Epidermal melanocyte (primary cell): Measurements from ENCODE around the gene SGPP2.

Experiments used
- DNase-seq: peaks from one replicate; pipeline ENCODE4 v3.0.0; 2011; ENCODE audit warnings: low spot score; ENCODE audit not compliant: insufficient read length

Gene SGPP2

GRCh38 chr2:222522082-222522481, 97.7 kb downstream of the SGPP2 start:
- no peak for DNase-seq

GRCh38 chr2:222523783-222524544, 99.6 kb downstream of the SGPP2 start:
- no peak for DNase-seq

- DNase-seq, result no peak
These were observed 101.5 kb downstream of the SGPP2 start for GRCh38 chr2:222525811-222526210.

GRCh38 chr2:222526480-222527277, 102.3 kb downstream of the SGPP2 start:
- DNase-seq, result no peak

- DNase-seq, result no peak
These were observed 108.0 kb downstream of the SGPP2 start for GRCh38 chr2:222532315-222532714.

GRCh38 chr2:222535477-222535876, 111.1 kb downstream of the SGPP2 start:
- DNase-seq, result no peak

- no peak for DNase-seq
These were observed 114.2 kb downstream of the SGPP2 start for GRCh38 chr2:222538535-222538934.

- DNase-seq, result no peak
These were observed 120.3 kb downstream of the SGPP2 start for GRCh38 chr2:222544661-222545060.

GRCh38 chr2:222545823-222546795, 121.8 kb downstream of the SGPP2 start:
- no peak for DNase-seq

GRCh38 chr2:222547083-222547482, 122.7 kb downstream of the SGPP2 start:
- no peak for DNase-seq

- DNase-seq, result no peak
These were observed 124.6 kb downstream of the SGPP2 start for GRCh38 chr2:222548992-222549391.

GRCh38 chr2:222554517-222554916, 130.2 kb downstream of the SGPP2 start:
- DNase-seq, result no peak

- no peak for DNase-seq
These were observed 136.8 kb downstream of the SGPP2 start for GRCh38 chr2:222561151-222561550.

- DNase-seq, result peak; percentile 81
These were observed 137.7 kb downstream of the SGPP2 start for GRCh38 chr2:222561817-222562645.

- no peak for DNase-seq
These were observed 138.9 kb downstream of the SGPP2 start for GRCh38 chr2:222563106-222563718.

GRCh38 chr2:222563936-222564335, 139.6 kb downstream of the SGPP2 start:
- DNase-seq, result no peak

- DNase-seq, result no peak
These were observed 141.9 kb downstream of the SGPP2 start for GRCh38 chr2:222566229-222566628.

- no peak for DNase-seq
These were observed 144.5 kb downstream of the SGPP2 start for GRCh38 chr2:222568865-222569264.

- no peak for DNase-seq
These were observed 145.5 kb downstream of the SGPP2 start for GRCh38 chr2:222569826-222570225.

GRCh38 chr2:222572264-222572721, 147.9 kb downstream of the SGPP2 start:
- no peak for DNase-seq
